Aorta (tissue), 5 donors: ENCODE measurements around the gene GTF2IRD1. TPM values are rescaled to one million over a fixed set of nuclear protein-coding genes. Genes with fewer than 3 reads are reported as not detected.
"Not testable (repeated sequence)": the region's sequence is repeated elsewhere in the genome, so short reads cannot be mapped to it uniquely, and the experiment has no call there.

ENCODE experiments used
- ATAC-seq: fragments of 200-7000 bp; cut with Tn5 transposase; one replicate; pipeline ENCODE4 v1.9.1; 2022; ENCODE audit warnings: moderate library complexity; ENCODE audit not compliant: low FRiP score
- DNase-seq, 2 donors: peaks; one replicate each; pipeline ENCODE4 v3.0.0-alpha.2; 2020
- H3K27ac ChIP-seq, 2 donors: one replicate each; pipeline ENCODE4 v1.5.1; 2013; ENCODE audit warnings: low read length in 2 of 2, mild to moderate bottlenecking in 2 of 2, moderate library complexity in 2 of 2, control low read depth in 1 of 2, inconsistent platforms in 1 of 2, low read depth in 1 of 2
- H3K27me3 ChIP-seq, 2 donors: one replicate each; pipeline ENCODE4 v1.6.1; 2013; ENCODE audit warnings: control low read depth in 1 of 2, low read length in 1 of 2, mild to moderate bottlenecking in 1 of 2, moderate library complexity in 1 of 2; ENCODE audit not compliant: insufficient read depth in 2 of 2, control insufficient read depth in 1 of 2
- H3K36me3 ChIP-seq, 2 donors: one replicate each; pipeline ENCODE4 v1.6.1; 2013; ENCODE audit warnings: control low read depth in 1 of 2, low read length in 1 of 2, mild to moderate bottlenecking in 1 of 2; ENCODE audit not compliant: insufficient read depth in 2 of 2, control insufficient read depth in 1 of 2
- H3K4me1 ChIP-seq, 2 donors: one replicate each; pipeline ENCODE4 v1.6.1; 2013; ENCODE audit warnings: low read length in 2 of 2, control low read depth in 1 of 2, mild to moderate bottlenecking in 1 of 2, moderate library complexity in 1 of 2; ENCODE audit not compliant: insufficient read depth in 2 of 2, control insufficient read depth in 1 of 2
- H3K4me3 ChIP-seq, 2 donors: one replicate each; pipeline ENCODE4 v1.5.1; 2013; ENCODE audit warnings: low read length in 2 of 2, control low read depth in 1 of 2, mild to moderate bottlenecking in 1 of 2
- H3K9me3 ChIP-seq: one replicate; pipeline ENCODE4 v1.6.1; 2013; ENCODE audit warnings: mild to moderate bottlenecking, low read length; ENCODE audit not compliant: control insufficient read depth
- whole genome bisulfite sequencing, 2 donors: extraction: QIAGEN DNeasy Blood & Tissue Kit; methylation state at CpG; one replicate each; pipeline ENCODE4 v1.1.7; 2013; 5-methylcytosine and 5-hydroxymethylcytosine counted together
- intact Hi-C, 2 donors: fragments of 100-400 bp; cut with DNase I; formaldehyde crosslinking; loops; one replicate each; pipeline versions ENCODE4 v1.14.2 to v1.15.0; 2022
- polyA plus RNA-seq, 2 donors: library from polyadenylated mRNA; stranded (reverse); fragments of 200-250 nt; gene quantifications; one replicate each; pipeline ENCODE4 v1.2.3, GENCODE V29; 2013
- total RNA-seq, 2 donors: library from RNA; stranded (reverse); fragmentation: NEBNext Ultra II Directional; extraction: Animal tissue kit (Norgen Biotek cat#: 25700); gene quantifications; one replicate each; pipeline ENCODE4 v1.2.1, GENCODE V29; 2021
- donor health status: healthy with polysubstance abuse.
- donor health status: Bipolar disorder and iron deficiency.
- donor health status: DM: no; HTN: no; CAD: no.
- donor health status: DM: no; HTN: no; CAD: no.
- donor health status: DM: yes; HTN: yes; CAD: no.

Gene GTF2IRD1
- total and polyA plus RNA-seq, 4 donors, result 4.3 to 11.5 (median 7.5) TPM

DNA sequence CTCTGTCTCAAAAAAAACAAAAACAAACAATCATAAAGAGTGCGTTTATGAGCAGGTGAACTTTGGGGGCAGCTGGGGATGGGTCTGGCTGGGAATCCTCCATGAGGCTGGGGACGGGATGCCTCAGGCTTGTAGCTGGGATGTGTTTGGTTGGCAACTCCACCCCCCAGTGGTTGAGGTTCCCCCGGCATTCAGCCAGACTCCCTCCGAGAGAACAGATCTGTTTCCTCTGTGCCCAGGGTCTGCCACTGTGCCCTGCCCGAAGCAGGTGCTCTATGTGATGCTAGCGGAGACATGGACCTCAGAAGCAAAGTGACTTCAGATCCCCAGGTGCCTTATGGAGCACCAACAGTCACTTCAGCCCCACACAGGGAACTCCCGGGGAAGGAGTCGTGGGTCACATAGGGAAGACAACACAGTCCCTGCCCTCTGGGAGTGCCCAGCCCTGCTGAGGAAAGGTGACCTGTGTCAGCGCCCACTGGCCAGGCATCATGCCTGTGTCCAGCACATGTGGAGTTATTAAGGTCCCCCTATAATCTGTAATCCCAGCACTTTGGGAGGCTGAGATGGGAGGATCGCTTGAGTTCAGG, 29.3 kb upstream of the GTF2IRD1 start:
- no peaks in the 10 kb centered on the region for H3K27me3 ChIP-seq
- no peak overlapping the region for H3K4me3 ChIP-seq
- H3K4me1 ChIP-seq, result no peaks in the 10 kb centered on the region
- no peaks in the 10 kb centered on the region for H3K9me3 ChIP-seq
- H3K36me3 ChIP-seq, result no peaks in the 10 kb centered on the region
- DNase-seq (peak in 1 of 2 donors; percentile 54), ATAC-seq (no peak)
- WGBS, 2 donors, result 86 to 88% methylated on average over 10 of the region's 10 CpGs
- intact Hi-C loops, result no loop called here
- no peak overlapping the region for H3K27ac ChIP-seq

DNA sequence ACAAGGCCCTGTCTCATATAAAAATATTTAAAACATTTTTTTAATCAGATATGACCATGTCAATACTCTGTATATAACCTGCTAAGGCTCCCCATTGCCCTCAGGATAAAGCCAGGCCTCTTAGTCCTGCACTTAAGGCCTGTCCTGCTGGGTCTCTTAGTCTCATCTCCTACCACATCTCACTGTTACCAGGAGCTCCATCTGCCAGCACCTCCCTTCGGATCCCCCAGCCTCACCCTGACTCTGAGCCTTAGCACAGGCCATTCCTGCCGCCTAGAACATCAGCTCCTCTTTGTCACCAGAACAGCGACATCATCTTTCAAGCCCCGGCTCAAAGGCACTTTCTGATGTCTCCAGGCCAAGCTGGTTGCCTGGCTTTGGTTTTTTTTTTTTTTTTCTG, 25.7 kb upstream of the GTF2IRD1 start:
- H3K36me3 ChIP-seq, result no peaks in the 10 kb centered on the region

DNA sequence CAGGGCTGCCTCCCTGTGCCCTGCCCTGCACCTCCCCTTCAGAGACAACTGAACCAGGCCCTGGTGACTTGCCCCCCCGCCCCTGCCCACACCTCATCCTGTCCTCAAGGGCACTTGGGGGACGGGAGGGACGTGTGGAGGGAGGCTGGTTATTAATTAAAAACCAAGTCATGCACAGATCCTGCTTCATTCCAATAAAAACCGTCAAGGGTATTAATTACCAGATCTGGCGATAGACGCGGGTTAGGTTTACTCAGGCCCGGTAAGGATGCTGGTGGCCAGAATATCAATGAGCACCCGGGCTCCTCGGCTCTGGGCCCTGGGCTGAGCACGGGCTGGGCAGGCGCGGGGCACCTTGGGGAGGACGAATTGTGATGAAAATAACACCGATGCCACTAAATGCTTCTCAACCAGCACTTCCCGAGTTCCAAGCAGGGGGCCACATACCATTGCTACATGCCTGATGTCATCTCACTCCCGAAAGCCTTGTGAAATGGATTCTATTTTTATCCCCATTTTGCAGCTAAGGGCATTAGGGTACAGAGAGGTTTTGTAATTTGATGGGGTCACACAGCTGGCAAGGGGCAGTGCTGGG, 24.5 kb upstream of the GTF2IRD1 start:
- ATAC-seq (no peak), DNase-seq (peak in 1 of 2 donors; percentile 64)
- no peaks in the 10 kb centered on the region for H3K9me3 ChIP-seq
- no peaks in the 10 kb centered on the region for H3K4me1 ChIP-seq
- H3K27me3 ChIP-seq, result no peaks in the 10 kb centered on the region
- no peaks in the 10 kb centered on the region for H3K36me3 ChIP-seq
- intact Hi-C loops, result no loop called here
- H3K4me3 ChIP-seq, result no peak overlapping the region
- WGBS, 2 donors, result 49 to 54% methylated on average over 17 of the region's 17 CpGs
- H3K27ac ChIP-seq, result no peak overlapping the region

More for the DNA sequence above, 25.7 kb upstream of the GTF2IRD1 start:
- Histone ChIP-seq H3K27me3 (no peaks in the 10 kb centered on the region), H3K27ac (no peak overlapping the region), H3K9me3 (no peaks in the 10 kb centered on the region), H3K4me1 (no peaks in the 10 kb centered on the region), H3K4me3 (no peak overlapping the region)
- ATAC-seq (no peak), DNase-seq (peak in 1 of 2 donors; percentile 39)
- 87 to 94% methylated on average over 4 of the region's 4 CpGs for WGBS, 2 donors
- intact Hi-C loops, result no loop called here

DNA sequence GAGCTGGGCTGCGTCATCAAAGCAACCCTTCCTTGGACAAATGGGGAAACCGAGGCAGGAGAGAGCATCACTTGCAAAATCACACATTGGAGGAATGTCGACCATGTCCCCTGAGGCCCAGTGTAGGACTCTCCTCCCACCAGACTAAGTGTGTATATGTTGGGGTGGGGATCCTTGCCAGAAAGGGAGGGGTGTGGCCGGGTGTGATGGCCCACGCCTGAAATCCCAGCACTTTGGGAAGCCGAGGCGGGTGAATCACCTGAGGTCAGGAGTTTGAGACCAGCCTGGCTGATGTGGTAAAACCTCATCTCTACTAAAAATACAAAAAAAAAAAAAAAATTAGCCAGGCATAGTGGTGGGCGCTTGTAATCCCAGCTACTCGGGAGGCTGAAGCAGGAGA, 23.3 kb upstream of the GTF2IRD1 start:
- intact Hi-C loops, H3K9me3 ChIP-seq, DNase-seq, ATAC-seq, H3K27me3 ChIP-seq, H3K4me1 ChIP-seq, H3K4me3 ChIP-seq, H3K27ac ChIP-seq, H3K36me3 ChIP-seq: not testable (repeated sequence)
- 69 to 75% methylated on average over 9 of the region's 9 CpGs for WGBS, 2 donors

DNA sequence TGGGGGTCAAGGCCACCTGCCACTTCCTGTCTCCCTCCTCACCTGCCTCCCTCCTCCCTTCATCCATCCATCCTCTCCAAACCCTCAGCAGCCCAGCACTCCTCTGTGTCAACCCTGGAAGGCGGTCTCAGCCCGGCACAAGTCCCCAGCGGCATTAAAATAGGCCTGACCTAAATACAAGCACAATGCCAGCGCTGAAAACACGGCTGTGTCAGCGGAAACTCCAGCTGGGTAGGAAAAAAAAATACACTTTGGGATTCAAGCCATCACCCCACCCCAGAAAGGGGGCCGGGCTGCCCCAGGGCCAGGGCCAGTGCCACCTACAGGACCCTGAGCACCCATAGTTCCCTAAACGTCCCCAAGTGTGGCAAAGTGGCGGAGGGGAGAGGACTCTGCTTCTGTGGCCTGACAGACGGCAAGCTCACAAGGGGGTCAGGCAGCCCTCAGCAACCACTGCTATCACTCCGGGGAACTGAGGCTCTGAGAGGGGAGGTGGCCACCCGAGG, 22.7 kb upstream of the GTF2IRD1 start:
- WGBS, 2 donors, result 26 to 39% methylated on average over 12 of the region's 12 CpGs
- peak; percentile 50 to 74 for DNase-seq
- Histone ChIP-seq H3K4me3 (no peak overlapping the region), H3K27me3 (no peaks in the 10 kb centered on the region), H3K27ac (no peak overlapping the region), H3K36me3 (no peaks in the 10 kb centered on the region), H3K9me3 (no peaks in the 10 kb centered on the region), H3K4me1 (no peaks in the 10 kb centered on the region)
- peak; percentile 57 for ATAC-seq
- intact Hi-C loops, result no loop called here

DNA sequence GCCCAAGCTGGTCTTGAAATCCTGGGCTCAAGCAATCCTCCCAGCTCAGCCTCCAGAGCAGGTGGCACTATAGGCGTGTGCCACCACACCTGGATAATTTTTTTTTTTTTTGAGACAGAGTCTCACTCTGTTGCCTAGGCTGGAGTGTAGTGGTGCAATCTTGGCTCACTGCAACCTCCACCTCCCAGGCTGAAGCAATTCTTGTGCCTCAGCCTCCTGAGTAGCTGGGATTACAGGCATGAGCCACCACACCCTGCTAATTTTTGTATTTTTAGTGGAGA, 16.5 kb upstream of the GTF2IRD1 start:
- H3K27me3 ChIP-seq, intact Hi-C loops, ATAC-seq, H3K4me3 ChIP-seq, DNase-seq, H3K27ac ChIP-seq, H3K36me3 ChIP-seq, H3K4me1 ChIP-seq, H3K9me3 ChIP-seq: not testable (repeated sequence)
- WGBS, 2 donors, result 98 to 100% methylated on average over 1 of the region's 1 CpG

DNA sequence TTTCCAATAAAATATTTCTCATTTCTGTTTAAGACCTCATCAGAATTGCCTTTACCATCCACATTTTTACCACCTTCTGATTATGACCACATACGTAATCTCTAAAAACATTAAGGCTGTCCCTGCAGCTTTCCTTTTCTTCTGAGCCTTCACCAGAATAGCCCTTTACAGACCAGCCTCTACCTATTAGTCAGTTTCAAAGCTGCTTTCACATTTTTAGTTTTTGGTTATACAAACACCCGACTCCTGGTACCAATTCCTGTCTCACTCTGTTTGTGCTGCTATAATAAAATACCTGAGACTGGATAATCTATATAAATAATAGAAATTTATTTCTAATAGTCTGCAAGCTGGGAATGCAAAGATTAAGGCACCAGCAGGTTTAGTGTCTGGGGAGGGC, 15.4 kb upstream of the GTF2IRD1 start:
- Histone ChIP-seq H3K27ac (no peak overlapping the region), H3K36me3 (no peaks in the 10 kb centered on the region), H3K27me3 (no peaks in the 10 kb centered on the region), H3K4me1 (no peaks in the 10 kb centered on the region), H3K9me3 (no peaks in the 10 kb centered on the region), H3K4me3 (no peak overlapping the region)
- 99 to 100% methylated on average over 2 of the region's 2 CpGs for WGBS, 2 donors
- ATAC-seq (no peak), DNase-seq (no peak)
- intact Hi-C loops, result no loop called here

DNA sequence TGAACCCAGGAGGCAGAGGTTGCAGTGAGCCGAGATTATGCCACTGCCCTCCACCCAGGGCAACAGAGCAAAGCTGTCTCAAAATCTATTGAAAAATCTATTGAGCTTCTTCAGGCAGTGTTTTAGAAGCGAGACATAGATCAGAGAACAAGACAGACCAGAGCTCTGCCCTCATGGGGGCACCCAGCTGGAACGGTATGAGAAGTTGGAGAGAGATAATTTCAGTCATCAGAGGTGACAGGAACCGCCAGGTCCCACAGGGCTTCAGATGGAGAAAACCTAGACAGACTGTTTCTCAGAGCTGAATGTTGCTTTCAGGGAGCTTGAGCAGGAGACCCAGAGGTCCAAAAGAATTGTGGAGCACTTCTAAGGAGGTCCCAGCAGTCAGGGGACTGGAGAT, 14.2 kb upstream of the GTF2IRD1 start:
- H3K36me3 ChIP-seq, result no peaks in the 10 kb centered on the region
- 94% methylated on average over 4 of the region's 4 CpGs for WGBS, 2 donors
- no peaks in the 10 kb centered on the region for H3K27me3 ChIP-seq
- H3K9me3 ChIP-seq, result no peaks in the 10 kb centered on the region
- H3K4me1 ChIP-seq, result no peaks in the 10 kb centered on the region
- intact Hi-C loops, result no loop called here
- peak in 1 of 2 donors; percentile 33 for DNase-seq
- no peak for ATAC-seq
- H3K27ac ChIP-seq, result no peak overlapping the region
- H3K4me3 ChIP-seq, result no peak overlapping the region

DNA sequence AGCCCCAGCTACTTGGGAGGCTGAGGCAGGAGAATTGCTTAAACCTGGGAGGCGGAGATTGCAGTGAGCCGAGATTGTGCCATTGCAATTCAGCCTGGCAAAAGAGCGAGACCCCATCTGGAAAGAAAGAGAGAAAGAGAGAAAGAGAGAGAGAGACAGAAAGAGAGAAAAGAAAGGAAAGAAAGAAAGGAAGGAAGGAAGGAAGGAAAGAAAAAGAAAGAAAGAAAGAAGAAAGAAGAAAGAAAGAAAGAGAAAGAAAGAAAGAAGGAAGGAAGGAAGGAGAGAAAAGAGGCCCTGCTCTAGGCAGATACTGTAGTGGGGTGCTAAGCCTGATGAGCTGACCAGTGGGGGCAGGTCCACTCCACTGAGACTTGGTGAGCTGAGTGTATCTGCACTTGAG, 13.6 kb upstream of the GTF2IRD1 start:
- intact Hi-C loops, result loop anchor here in 1 of 2 donors (10.0 kb wide), 2 partner anchors 105 to 135 kb away; no protein-coding TSS in a partner anchor

More for the DNA sequence above, 13.6 kb upstream of the GTF2IRD1 start:
- not testable (repeated sequence) for H3K36me3 ChIP-seq, ATAC-seq, H3K27me3 ChIP-seq, H3K27ac ChIP-seq, H3K4me3 ChIP-seq, DNase-seq, H3K9me3 ChIP-seq, H3K4me1 ChIP-seq
- WGBS, 2 donors, result 97 to 100% methylated on average over 3 of the region's 3 CpGs
